ENCODE measurements around the gene UHRF1.

The UHRF1 gene

DNA sequence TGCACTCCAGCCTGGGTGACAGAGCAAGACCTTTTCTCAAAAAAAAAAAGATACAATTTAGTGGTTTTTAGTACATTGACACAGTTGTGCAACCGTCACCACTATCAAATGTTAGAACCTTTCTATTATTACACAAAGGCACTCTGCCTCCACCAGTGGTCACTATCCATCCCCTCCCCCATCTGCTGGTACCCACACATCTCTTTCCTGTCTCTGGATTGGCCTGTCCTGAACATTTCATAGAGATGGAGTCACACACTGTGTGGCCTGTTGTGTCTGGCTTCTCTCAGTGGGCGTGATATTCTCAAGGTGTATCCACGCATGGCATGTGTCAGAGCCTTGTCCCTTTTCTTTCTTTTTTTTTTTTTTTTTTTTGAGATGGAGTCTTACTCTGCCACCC lies 70.8 kb downstream of the UHRF1 start:
- Histone ChIP-seq H3K4me3 (replicated peaks; ENCODE audit: low read depth, low read length) (no peak overlapping the region), H3K27me3 (replicated peaks; ENCODE audit: control insufficient read depth, insufficient read depth, low read length) (no peaks in the 10 kb centered on the region), H3K36me3 (ENCODE audit: control insufficient read depth, insufficient read depth, low read length) (peaks cover 8% of the 10 kb centered on the region)
- no peak for DNase-seq (ENCODE audit: extremely low read depth, insufficient read length)
- TF ChIP-seq CTCF (IDR thresholded peaks at IDR 0.05; ENCODE audit: insufficient read depth, low read length, poor library complexity, severe bottlenecking) = no peak

GRCh38 chr19:4980838-4981680 lies 71.8 kb downstream of the UHRF1 start:
- H3K36me3 ChIP-seq (ENCODE audit: control insufficient read depth, insufficient read depth, low read length) = peaks cover 8% of the 10 kb centered on the region
- TF ChIP-seq CTCF (IDR thresholded peaks at IDR 0.05; ENCODE audit: insufficient read depth, low read length, poor library complexity, severe bottlenecking) = no peak
- peak; percentile 51 for DNase-seq (ENCODE audit: extremely low read depth, insufficient read length)
- no peak overlapping the region for H3K4me3 ChIP-seq (replicated peaks; ENCODE audit: low read depth, low read length)
- no peaks in the 10 kb centered on the region for H3K27me3 ChIP-seq (replicated peaks; ENCODE audit: control insufficient read depth, insufficient read depth, low read length)

GRCh38 chr19:4981681-4981958 lies 72.3 kb downstream of the UHRF1 start:
- H3K36me3 ChIP-seq (ENCODE audit: control insufficient read depth, insufficient read depth, low read length) = peaks cover 8% of the 10 kb centered on the region
- H3K4me3 ChIP-seq (replicated peaks; ENCODE audit: low read depth, low read length) = no peak overlapping the region
- H3K27me3 ChIP-seq (replicated peaks; ENCODE audit: control insufficient read depth, insufficient read depth, low read length) = no peaks in the 10 kb centered on the region
- no peak for TF ChIP-seq CTCF (IDR thresholded peaks at IDR 0.05; ENCODE audit: insufficient read depth, low read length, poor library complexity, severe bottlenecking)
- no peak for DNase-seq (ENCODE audit: extremely low read depth, insufficient read length)

DNA sequence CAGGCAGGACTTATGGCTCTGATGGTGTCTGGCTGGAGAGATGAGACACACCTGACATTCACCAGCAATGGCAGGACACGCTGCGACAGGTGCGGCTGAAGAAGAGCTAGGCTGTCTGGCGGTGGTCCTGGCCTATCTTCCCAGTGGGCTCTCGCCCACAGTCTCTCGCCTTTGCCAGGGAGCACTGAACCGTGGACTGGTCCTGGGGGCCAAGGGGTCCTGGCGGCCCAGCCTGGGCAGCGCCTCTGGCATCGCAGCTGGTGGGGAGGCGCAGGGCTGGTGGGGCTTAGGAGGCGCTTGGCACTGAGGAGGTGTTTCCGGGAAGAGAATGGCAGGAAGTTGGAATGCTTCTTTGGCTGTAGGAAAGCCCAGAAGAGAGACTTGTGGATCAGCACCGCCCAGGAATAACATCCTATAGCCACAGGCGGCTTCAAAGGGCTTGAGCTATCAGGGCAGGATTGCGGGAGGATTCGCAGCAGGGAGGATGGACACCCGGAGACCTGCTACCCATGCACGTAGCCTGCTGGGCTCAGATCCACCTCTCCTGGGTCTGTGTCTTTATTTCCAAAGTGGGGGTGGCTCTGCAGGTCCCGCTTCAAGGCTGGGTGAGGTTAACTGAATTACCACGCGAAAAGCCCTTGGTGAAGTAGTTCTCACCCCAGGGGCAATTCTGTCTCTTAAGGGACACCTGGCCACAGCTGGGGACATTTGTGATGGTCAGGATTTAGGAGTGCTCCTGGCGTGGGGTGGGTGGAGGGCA lies 74.2 kb downstream of the UHRF1 start:
- no peak for DNase-seq (ENCODE audit: extremely low read depth, insufficient read length)
- no peak for TF ChIP-seq CTCF (IDR thresholded peaks at IDR 0.05; ENCODE audit: insufficient read depth, low read length, poor library complexity, severe bottlenecking)
- Histone ChIP-seq H3K4me3 (replicated peaks; ENCODE audit: low read depth, low read length) (no peak overlapping the region), H3K27me3 (replicated peaks; ENCODE audit: control insufficient read depth, insufficient read depth, low read length) (no peaks in the 10 kb centered on the region), H3K36me3 (ENCODE audit: control insufficient read depth, insufficient read depth, low read length) (peaks cover 3% of the 10 kb centered on the region)

DNA sequence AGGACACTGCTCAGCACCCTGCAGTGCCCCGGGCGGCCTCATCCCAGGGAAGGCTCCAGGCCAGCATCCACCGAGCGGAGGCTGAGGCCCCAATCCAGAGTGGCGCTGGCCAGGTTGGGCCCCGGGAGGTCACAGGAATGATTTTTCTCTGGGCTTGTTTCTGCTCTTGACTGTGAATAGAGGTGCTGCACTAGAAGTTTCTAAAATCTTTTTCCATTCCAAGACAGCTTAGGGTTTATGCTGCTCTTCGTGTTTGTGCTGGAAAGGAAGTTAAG lies 74.7 kb downstream of the UHRF1 start:
- H3K4me3 ChIP-seq (replicated peaks; ENCODE audit: low read depth, low read length) = no peak overlapping the region
- no peaks in the 10 kb centered on the region for H3K27me3 ChIP-seq (replicated peaks; ENCODE audit: control insufficient read depth, insufficient read depth, low read length)
- H3K36me3 ChIP-seq (ENCODE audit: control insufficient read depth, insufficient read depth, low read length) = peaks cover 3% of the 10 kb centered on the region
- DNase-seq (ENCODE audit: extremely low read depth, insufficient read length) = no peak
- TF ChIP-seq CTCF (IDR thresholded peaks at IDR 0.05; ENCODE audit: insufficient read depth, low read length, poor library complexity, severe bottlenecking) = no peak
